AG08395 (cell line): ENCODE results near the gene COPE.
A peak's percentile ranks its signal among the peaks of the same experiment; 100 is the strongest.
"Not testable (repeated sequence)": the region's sequence is repeated elsewhere in the genome, so short reads cannot be mapped to it uniquely, and the experiment has no call there.

Source experiments
- DNase-seq: peaks from one replicate; pipeline ENCODE4 v3.0.0; 2012; ENCODE audit warnings: mixed read lengths, low spot score

The COPE gene

DNA sequence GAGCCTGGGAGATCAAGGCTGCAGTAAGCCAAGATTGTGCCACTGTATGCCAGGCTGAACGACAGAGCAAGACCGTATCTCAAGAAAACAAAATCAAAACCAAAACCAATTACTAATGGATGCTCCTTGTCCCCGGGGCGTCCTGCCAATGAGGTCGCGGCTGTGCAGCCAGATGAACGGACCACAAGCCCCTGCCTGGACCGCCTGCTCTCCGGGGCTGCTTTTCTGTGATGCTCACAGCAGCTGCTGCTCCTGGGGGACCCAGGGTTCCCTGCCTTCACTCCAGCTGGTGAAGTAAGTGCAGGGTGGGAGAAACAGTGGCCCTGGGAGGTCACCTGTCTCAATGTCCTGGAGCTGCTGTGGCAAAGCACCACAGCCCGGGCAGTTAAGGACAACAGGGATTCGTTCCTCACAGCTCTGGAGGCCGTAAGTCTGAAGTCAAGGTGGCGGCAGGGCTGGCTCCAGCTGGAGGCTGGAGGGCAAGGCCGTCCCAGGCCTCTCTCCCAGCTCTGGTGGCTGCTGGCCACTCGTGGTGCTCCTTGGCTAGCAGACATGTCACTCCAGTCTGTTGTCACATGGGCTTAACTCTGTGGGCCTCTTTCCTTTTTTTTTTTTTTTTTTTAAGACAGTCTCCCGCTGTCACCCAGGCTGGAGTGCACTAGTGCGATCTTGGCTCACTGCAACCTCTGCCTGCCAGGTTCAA is 10.1 kb downstream of the COPE start:
- no peak for DNase-seq

DNA sequence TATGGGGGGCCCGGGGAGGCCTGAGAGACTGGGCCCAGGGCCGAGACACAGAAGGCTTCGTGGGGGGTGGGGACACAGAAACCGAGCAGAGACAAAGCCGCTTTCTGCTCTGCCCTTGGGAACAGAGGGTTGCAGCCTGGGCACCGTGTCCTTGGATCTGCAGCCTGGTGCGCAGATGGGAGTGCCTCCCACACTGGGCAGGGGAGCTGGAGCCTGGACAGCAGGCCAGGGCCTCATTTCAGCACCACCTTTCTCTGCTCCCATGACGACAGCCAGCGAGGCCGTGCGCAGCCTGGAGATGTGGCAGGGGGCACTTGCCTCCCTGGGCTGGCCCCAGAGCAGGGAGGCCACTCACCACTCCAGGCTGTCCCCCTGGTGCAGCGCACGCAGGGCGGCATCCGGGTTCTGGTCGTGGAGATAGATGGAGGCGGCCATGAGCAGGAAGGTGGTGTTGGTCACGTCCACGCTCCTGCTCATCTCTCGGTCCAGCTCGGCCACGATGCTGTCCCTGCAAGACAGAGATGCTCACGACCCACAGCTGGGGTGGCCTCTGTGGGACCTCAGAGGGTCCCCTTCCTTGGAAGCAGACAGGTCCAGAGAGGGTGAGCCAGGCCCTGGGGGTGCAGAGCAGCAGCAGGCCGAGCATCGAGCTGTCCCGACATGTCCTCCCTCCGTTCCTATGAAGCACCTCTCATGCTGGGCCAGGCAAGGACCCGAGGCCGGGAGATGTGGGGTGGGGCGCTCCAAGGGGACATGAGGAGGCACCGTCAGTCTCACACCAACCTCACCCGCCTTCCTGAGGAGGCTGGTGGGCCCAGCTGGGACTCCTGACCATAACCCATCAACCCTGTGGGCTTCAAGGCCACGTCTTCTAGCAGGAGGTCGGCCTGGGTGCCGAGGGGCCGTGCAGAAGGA is 12.3 kb downstream of the COPE start:
- no peak for DNase-seq

DNA sequence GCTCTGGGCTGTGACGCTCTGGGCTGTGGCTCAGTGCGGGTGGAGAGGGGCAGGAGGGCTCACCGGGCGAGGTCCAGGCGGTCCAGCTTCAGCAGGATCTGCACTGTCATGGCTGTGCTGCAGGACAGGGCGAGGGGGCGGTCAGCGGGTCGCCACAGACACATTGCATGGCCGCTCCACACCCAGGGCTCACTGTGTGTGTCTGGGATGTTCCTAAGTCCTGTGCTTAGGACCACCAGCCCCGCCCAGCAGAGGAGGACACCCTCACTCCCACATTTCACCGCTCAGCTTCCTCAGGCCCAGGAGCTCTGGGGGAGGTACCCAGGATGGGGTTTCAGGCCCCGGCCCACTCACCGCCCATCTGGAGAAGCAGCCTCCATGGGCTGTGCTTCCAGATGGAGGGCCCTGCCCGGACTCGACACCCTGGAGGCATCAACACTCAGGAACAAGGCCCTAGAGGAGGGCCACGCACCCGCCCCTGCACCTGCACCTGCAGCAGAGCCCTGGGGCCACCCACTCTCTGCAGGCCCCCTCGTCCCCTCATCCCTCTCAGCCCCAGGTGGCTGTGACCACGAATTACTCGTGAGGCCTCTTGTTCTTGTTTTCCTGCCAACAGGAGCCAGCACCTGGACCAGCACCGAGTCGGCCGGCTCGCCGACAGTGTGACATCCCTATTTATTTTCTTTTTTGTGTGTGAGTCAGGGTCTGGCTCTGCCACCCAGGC is 13.5 kb downstream of the COPE start:
- no peak for DNase-seq

DNA sequence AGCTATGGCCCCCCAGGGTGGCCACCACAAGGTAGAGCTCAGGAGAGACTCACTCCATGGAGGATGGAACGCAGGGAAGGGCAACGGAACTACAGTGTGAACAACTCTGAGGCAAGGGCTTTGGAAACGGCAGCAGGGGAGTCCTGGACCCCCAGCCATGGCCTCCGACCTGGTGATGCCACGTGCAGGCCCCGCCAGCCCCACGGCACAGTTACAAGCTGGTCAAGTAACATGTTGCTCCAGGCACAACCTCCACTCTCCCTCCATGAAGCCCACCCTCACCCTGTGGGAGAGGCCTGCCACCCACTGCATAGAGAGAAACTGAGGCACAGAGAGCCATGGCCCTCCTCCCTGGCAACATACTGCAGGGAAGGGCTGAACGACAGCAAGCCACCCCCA is 14.1 kb downstream of the COPE start:
- no peak for DNase-seq

DNA sequence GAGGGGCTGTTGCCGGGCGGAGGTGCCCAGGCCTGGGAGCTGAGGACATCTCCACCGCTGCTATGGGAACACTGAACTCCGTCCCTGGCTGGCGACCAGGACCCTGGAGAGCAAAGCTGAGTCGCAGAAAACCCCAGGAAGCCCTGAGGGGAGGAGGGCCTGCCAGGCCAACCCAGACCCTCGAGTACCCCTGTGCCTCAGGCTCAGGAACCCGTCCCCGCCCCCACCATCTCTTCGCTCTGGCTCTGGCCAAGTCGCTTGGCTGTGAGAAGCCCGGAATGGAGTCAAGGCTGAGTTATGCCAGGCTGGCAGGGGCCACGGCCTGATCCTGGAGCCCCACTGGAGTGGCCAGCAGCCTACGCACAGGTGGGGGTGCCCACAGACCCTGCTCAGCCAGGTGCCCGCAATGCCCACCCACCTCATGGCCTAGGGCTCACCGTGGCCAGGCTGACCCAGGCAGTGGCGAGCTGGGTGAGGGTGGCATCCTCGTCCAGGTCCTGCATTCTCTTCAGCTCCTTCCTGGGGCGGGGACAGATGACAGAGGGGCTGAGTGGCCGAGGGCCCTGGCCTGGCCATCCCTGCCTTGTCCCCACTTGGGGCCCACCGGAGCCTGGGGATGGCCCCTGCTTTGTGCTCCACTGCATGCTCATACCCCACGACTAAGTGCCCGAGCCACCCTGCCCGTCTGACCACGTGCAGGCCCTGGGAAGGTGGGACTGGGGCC is 14.7 kb downstream of the COPE start:
- DNase-seq = no peak

DNA sequence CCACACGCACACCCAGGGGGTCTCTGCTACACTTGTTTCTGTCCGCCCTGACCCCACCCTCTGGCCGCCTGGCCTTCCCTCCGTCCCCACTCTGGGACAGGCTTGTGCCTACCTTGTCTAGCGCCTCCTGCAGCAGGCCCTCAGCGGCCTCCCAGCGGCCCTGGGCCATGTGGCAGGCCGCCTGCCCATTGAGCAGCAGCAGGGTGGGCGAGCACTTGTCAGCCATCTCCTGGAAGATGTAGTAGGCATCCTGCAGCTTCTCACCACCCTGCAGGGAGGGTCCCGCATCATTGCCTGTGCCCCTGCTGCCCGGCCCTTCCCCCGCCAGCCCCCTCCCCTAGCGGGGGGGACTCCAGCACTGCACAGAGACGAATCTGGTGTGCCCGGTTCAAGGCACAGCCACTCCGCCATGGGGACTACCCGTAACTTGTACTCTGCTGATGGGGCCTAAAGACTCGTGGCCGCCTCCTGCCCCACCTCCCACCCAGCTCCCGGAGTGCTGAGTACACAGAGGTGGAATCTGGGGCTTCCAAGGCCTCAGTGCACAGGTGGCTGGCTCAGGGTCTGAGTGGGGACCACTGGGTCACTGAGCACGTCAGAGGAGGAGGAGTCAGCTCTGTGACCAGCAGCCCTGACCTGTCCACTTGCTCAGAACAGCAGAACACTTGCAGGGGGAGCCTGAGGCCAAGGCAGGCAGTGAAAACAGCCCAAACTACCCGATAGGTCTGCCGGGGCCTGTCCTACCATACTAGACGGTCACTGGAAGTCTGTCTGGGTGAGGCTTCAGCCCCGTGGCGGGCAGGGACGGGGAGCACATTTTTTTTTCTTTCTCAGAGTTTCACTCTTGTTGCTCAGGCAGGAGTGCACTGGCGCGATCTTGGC is 15.8 kb downstream of the COPE start:
- no peak for DNase-seq

DNA sequence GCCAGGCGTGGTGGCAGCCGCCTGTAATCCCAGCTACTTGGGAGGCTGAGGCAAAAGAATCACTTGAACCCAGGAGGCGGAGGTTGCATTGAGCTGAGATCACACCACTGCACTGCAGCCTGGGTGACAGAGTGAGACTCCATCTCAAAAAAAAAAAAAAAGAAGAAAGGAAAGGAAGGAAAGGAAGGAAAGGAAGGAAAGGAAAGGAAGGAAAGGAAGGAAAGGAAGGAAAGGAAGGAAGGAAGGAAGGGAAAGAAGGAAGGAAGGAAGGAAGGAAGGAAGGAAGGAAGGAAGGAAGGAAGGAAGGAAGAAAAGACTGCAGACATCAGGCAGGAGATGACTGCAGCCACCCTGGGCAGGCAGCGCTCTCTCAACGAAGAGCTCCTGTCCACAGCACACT is 16.7 kb downstream of the COPE start:
- DNase-seq = not testable (repeated sequence)

DNA sequence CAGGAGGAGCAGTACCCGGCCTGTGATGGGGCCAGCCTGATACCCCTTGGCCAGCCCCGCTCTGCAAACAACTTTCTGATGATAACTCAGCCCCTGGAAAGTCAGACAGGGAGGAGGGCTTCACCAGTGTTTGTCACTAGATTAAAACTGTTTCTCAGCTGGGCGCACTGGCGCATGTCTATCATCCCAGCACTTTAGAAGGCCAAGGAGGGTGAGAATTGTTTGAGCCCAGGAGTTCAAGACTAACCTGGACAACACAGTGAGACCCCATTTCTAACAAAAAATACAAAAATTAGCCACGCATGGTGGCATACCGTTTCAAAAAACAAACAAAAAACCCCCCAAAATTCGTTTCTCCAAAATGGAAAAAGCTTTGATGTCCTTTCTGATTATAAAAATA is 17.7 kb downstream of the COPE start:
- DNase-seq = no peak

DNA sequence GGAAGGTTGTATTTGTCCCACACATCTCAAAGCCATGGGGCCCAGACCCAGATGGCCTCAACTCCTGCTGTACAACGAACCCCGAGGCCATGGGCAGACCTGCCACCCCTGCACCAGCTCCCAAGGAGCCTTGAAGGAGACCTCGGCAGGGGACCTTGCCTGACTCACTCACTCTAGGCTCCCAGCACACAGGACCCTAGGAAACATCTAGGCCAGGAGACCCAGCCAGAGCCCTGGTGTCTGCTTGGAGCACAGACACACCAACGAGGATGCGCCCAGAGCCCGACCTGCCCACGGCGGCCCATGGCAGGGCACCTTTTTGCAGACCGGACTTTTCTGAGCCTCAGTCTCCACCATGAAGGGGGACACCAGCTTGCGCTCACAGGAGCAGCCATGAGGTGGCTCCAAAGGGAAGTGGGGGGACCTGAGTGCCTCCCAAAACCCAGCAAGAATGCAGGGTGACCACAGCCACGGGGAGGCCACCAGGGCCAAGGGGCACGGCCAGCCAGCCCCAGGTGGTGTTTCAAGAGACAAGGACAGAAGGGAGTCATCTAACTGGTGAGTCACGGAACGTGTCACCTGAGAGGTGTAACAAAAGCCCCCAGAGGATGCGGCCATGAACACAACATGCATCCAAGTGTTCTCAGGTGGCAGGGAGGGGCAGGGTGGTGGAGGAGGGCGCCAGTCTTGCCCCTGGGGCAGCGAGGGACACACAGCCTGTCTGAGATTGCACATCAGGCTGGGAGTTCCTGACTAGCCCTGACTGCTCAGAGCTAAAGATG is 18.3 kb downstream of the COPE start:
- no peak for DNase-seq

DNA sequence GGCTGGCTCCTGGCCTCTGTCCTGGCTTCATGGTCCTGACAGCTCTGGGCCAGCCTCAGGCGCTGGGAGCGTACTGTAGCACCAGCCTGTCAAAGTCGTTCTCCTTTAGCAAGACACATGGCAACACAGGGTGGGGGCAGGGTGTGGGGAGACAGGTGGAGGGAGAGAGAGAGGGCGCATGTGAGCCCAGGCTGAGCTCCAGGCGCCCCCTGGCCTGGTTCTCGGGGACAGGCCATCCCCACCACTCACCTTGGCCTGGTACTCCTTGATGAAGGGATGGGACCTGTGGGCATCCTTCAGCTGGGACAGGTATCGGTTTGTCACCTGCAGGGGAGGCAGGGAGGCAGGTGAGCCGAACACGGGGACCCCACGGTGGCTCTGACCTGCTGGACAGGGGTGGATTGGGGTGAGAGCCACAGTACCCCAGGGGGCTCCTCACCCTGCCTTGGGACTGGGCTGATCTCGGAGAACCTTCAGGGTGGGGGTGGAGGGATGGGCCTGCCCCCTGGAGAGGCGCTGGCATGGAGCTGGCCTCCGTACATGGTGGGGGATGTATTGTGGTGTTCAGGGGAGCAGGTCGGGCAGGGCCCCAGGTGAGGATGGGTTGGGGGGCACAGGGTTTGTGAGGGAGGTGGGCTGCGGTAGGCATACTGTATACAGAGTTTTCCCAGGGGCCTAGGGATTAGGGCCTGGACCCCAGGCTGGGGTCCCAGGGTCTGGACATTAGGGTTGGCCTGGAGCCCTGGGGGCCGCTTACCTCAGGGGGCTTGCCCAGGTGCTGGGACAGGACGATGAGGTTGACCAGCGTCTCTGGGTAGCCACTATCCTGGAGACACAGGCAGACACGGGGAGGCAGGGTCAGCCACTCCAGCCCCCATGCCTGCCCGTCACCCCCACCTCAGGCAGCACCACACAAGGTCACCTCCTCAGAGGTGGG is 19.3 kb downstream of the COPE start:
- DNase-seq = no peak

DNA sequence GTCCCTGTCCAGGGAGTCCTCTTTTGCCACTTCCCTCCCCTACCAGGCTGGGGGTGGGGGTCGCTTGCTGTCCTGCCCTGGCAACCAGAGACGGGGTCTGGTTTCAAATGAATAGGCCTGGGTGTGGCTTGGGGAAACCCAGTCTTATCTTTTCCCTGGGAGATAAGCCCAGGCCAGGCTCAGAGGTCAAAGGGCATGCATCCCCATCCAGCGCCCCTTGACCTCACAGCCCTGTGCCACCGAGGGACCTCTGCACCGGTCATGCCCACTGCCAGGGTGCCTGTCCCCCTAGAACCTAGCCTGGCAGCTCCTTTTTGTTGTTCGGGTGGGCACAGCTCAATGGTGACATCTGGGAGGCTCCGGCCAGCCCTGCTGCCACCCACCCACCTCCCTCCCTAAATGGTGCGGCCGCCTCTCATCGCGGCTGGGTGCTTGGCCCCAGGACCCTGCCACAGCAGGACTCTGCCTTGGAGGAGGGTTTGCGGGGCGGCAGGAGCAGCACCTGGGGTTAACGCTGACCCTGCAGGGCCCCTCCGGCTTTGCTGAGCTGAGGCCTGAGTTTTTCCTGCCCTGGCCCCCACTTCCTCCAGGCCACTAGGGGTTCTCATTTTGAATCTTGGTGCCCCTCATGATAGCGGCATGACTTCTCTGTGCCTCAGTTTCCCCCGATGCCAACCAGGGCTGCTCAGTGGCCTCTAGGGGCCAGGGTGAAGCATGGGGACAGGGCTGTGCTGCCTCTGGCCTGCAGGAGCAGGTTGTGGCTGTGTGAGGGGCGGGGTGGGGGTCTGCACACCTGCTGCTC is 20.4 kb downstream of the COPE start:
- no peak for DNase-seq

DNA sequence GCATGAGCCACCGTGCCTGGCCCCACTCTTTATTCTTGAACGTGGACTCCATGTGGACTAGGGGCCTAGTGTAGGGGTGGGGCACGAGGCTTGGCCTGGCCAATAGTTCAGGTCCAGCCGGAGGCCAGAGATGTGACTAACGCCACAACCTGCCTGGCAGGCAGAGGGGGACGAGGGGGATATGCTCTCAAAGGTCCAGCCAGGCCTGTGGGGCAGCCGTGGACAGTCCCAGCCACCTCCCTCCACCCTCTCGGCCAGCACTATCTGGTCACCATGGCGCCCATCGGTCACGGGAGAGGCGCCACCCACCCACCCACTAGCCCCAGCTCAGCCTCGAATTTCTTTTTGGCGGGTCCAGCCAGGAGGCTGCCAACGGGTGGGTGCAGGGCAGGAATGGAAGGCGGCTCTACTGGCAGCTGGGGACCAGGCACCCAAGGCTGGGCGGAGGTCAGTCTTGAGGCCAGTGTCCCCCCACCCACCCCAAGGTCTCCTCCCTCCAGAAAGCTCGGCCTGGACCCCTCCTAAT is 21.0 kb downstream of the COPE start:
- DNase-seq = no peak

DNA sequence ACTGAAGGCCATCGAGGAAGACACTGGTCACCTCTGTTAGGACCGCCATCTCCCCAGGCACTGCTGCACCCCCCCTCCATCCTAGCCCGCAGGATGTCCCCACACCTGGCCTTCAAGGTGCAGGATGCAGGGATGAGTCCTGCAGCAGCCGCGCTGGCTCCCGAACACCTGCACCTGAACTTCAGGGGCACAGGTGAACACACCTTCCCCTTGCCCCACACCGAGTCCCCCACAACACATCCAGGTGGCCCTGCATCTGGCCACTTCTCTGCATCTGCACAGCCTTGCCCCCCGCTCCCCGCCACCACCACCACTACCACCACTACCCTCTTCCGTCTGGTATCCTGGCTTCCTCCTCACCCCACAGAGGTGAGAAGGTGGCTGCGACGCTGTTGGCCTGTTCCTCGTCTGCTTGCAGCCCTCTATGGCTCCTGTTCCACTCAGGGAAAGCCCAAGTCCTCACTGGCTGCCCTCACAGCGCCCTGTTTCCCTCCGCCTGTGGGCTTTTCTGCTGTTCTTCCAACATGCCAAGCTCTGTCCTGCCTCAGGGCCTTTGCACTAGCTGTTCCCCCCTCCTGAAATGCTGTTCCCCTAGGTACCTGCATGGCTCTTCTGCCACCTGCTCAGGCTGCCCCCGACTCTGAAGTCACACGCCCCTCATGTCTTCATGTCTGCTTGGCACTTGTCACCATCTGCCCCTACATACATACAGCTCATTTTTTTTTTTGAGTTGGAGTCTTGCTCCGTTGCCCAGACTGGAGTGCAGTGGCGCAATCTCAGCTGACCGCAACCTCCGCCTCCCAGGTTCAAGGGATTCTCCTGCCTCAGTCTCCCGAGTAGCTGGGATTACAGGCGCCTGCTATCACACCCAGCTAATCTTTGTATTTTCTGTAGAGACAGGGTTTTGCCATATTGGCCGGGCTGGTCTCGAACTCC is 21.8 kb downstream of the COPE start:
- DNase-seq = no peak

DNA sequence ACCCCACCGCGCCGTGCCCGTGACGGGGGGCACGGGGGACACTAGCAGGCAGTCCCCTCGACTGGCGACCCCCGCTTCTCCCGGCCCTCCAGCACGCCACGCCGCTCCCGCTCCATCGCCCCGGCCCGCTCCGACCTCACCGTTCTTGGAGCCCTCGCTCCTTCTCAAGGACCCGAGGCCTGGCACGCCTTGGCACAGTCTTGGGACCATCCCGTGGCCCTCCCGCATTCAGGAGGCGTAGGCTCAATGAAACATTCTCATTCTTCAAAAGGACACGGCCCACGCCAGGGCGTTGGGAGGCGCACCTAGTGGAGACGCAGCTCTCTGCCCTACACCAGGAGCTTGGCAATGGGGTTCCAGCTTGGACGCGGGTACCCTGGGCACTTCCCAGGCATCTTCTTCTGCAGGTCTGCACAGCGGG is 22.8 kb downstream of the COPE start:
- peak; percentile 45 for DNase-seq

DNA sequence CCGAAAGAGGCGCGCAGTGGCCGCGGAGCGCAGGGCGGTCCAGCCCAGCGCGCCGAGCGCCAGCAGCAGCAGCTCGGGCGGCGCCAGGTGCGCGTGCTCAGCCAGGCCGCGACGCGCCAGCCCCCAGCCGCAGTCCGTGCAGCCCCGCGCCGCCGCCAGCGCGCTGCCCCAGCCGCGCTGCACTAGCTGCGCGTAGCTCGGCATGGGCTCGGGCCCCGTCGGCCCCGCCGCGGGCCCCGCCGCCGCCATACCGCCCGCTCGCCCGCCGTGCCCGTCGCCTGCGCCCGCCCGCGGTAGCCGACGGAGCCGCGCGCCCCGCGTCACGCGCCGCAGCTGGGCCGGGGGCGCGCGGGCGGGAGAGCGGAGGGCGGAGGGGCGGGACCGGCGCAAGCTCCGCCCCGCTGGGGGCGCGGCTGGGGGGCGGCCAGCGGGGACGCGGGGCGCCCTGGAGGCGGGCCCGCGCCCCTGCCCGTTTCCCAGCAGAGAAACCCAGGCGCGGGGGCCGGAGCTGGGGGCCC is 23.3 kb downstream of the COPE start, which contains the start of gene CERS1:
TSS of gene CERS1 (minus strand) at position 335 of the 518 bp plus-strand sequence. CDS start at position 249, 86 bp downstream.
- DNase-seq = no peak

DNA sequence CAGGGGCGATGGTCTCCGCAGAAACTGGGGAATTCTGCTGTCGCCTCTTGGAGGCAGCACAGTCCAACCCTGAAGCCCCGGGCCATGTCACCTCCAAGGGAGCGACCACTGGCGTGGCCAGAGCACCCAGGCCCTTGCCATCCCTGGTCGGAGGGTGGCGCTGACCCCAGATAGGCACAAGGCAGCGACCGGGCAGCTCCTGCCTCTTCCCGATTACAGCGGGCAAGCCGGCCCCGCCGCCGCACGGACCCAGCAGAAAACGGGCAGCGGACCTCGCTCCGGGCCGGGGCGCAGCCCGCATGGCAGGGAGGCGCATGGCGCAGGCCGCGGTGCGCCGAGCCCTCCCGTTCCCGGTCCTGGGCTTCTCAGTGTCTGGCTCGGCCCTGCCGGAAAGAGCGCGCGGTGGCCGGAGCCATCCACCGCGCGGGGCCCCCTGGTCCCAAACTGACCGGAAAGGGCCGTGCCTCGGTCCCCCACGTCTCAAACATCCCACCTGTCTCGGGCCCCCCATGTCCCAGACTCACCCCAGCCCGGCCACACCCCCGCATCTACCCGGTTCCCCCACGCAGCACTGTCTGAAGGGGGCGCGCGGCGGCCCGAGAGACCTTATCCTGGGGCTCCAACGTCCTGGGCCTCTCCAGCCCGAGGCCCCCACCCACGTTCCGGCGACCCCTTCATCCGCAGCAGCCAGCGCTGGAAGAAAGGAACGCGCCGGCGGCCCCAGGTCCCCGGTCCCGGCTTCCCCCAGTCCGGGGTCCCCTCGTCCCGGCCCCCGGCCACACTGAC is 24.0 kb downstream of the COPE start:
- DNase-seq = peak; percentile 64
